Esophagus squamous epithelium (tissue), 4 donors: ENCODE measurements around the gene CCDC33.

ENCODE experiments used
- POLR2A ChIP-seq, 4 donors: fragments of 450-650 bp; IDR thresholded peaks; one replicate each; pipeline ENCODE4 v1.6.1; 2017; ENCODE audit warnings: antibody characterized with exemption in 4 of 4, mild to moderate bottlenecking in 4 of 4, moderate library complexity in 3 of 4
- TF ChIP-seq, protein P1 (sequence below), 6 experiments: fragments of 450-650 bp in 4 of 6; fragments of 200-600 bp in 2 of 6; sonication (generic) in 2 of 6; IDR thresholded peaks; one replicate each; pipeline ENCODE4 v1.5.1; 2016 to 2019; ENCODE audit warnings: antibody characterized with exemption in 6 of 6, mild to moderate bottlenecking in 4 of 6, moderate library complexity in 4 of 6

DNA sequence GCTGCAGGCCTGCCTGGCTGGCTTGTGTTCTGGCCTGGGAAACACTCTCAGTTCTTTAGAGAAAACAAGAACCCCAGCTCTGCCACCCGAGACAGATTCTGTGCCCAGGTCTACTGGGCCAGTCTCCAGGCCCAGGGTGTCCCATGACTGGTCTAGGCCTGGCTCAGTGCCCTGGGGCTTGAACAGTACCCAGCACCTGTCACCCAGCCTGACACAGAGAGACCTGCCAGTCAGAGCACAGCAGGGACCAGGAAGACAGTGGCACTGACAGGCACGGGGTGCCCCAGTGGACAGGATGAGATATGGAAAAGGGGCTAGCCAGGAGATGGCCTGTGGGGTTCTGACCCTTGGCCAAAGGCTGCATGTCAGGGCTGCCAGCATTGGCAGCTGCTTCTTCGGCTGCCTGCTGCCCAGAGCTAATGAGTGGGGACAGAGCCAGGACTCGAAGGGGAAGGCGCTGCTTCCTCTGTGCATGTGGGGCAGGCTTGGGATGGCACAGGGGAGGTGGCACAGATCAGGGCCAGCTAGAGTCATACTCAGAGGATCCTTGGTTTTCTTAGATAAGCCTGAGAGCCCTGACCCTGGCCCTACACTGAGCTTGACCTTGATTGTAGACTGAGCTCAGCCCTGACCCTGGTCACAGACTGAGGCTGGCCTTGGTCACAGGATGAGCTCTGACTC is 15.1 kb downstream of the CCDC33 start:
- TF ChIP-seq, protein P1, sequence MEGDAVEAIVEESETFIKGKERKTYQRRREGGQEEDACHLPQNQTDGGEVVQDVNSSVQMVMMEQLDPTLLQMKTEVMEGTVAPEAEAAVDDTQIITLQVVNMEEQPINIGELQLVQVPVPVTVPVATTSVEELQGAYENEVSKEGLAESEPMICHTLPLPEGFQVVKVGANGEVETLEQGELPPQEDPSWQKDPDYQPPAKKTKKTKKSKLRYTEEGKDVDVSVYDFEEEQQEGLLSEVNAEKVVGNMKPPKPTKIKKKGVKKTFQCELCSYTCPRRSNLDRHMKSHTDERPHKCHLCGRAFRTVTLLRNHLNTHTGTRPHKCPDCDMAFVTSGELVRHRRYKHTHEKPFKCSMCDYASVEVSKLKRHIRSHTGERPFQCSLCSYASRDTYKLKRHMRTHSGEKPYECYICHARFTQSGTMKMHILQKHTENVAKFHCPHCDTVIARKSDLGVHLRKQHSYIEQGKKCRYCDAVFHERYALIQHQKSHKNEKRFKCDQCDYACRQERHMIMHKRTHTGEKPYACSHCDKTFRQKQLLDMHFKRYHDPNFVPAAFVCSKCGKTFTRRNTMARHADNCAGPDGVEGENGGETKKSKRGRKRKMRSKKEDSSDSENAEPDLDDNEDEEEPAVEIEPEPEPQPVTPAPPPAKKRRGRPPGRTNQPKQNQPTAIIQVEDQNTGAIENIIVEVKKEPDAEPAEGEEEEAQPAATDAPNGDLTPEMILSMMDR (IDR thresholded peaks at IDR 0.05): no peak
- TF ChIP-seq POLR2A (IDR thresholded peaks at IDR 0.05): no peak
